ENCODE results near the gene ARHGEF37.
"Not testable (repeated sequence)": the region's sequence is repeated elsewhere in the genome, so short reads cannot be mapped to it uniquely, and the experiment has no call there.

ARHGEF37 gene

GRCh38 chr5:149646564-149646963 lies 65.3 kb downstream of the ARHGEF37 start:
- DNase-seq (ENCODE audit: low read depth in 3 of 3), result no peak

- DNase-seq (ENCODE audit: low read depth in 3 of 3), result no peak
These were observed 66.0 kb downstream of the ARHGEF37 start for GRCh38 chr5:149647334-149647733.

DNA sequence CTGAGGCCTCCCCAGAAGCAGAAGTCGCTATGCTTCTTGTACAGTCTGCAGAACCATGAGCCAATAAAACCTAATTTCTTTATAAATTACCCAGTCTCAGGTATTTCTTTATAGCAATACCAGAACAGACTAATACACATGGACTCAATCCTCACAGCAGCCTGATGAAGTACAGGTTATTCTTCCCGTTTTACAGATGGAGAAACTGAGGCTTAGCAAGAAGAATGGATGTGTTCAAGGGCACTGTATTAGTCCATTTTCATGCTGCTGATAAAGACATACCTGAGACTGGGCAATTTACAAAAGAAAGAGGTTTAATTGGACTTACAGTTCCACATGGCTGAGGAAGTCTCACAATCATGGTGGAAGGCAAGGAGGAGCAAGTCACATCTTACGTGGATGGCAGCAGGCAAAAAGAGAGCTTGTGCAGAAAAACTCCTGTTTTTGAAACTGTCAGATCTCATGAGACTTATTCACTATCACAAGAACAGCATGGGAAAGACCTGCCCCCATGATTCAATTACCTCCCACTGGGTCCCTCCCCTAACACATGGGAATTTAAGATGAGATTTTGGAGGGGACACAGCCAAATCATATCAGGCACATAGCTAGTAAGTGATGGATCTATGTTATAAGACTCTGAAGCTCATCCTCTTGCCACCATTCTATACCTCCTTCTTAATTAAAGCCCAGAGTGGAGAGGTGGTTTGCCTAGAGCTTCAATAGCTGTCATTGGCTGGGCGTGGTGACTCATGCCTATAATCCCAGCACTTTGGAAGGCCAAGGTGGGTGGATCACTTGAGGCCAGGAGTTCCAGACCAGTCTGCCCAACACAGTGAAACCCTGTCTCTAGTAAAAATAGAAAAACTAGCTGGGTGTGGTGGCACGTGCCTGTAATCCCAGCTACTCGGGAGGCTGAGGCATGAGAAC lies 67.4 kb downstream of the ARHGEF37 start:
- not testable (repeated sequence) for DNase-seq (ENCODE audit: low read depth in 3 of 3)

GRCh38 chr5:149649730-149650129 lies 68.4 kb downstream of the ARHGEF37 start:
- not testable (repeated sequence) for DNase-seq (ENCODE audit: low read depth in 3 of 3)

DNA sequence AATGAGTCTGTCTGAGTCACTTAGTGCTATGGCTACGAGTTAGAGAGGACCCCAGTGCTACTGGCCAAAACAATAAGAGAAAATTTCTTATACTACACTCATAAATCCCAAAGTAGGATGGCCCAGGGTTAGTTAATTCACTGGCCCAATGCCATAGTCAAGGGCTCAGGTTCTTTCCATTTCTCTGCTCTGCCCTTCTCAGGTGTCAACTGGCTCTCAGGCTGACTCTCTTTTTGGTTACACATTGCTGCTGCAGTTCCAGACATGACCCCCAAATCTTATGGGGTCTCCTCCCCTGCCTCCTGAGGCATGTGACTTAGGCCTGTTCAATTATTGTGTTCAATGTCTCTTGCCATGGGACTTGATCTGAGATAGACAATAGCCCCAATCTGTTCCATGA lies 70.4 kb downstream of the ARHGEF37 start:
- no peak for DNase-seq (ENCODE audit: low read depth in 3 of 3)

DNA sequence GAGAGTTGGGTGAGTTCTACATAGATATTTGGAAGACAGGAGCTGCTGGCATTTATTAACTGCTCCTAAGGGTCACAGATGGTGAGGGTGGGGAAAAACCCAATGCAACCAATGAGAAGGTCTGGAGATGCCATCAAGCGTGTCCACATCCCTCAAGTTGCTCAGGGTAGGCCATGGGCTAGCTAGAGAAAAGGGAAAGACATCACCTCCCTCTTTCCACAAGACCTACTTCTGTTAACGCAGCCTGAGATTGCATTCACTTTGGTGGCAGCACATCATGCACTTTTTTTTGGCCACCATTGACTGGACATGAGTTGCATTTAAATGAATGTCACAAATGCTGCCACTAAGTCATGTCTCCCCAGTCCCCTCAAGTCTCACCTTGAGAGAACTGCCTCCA lies 71.4 kb downstream of the ARHGEF37 start:
- DNase-seq (ENCODE audit: low read depth in 3 of 3), result no peak

DNA sequence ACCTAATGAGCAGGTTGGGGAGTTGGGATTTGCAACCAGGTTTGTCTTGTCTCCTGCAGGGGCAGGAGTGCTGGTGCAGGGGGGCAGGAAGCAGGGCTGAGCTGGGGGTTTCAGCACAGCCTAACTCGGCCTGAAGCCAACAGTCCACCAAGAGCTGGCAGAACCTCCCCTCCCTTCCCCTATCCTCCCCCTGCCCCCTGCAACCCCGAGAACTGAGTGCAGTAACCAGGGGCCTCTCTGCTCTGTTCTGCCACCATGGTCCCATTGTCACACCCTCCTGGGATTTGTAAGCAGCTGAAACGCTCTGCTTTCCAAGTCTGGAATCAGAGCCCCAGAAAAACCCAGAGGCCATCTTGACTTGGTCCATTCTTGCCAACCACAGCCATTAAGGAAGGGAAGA lies 72.9 kb downstream of the ARHGEF37 start:
- no peak for DNase-seq (ENCODE audit: low read depth in 3 of 3)

- DNase-seq (ENCODE audit: low read depth in 3 of 3), result no peak
These were observed 73.7 kb downstream of the ARHGEF37 start for GRCh38 chr5:149654883-149655505.

GRCh38 chr5:149656576-149657182 lies 75.4 kb downstream of the ARHGEF37 start:
- no peak for DNase-seq (ENCODE audit: low read depth in 3 of 3)

- no peak for DNase-seq (ENCODE audit: low read depth in 3 of 3)
These were observed 76.0 kb downstream of the ARHGEF37 start for GRCh38 chr5:149657324-149657723.

GRCh38 chr5:149658299-149658698 lies 77.0 kb downstream of the ARHGEF37 start:
- DNase-seq (ENCODE audit: low read depth in 3 of 3), result no peak

DNA sequence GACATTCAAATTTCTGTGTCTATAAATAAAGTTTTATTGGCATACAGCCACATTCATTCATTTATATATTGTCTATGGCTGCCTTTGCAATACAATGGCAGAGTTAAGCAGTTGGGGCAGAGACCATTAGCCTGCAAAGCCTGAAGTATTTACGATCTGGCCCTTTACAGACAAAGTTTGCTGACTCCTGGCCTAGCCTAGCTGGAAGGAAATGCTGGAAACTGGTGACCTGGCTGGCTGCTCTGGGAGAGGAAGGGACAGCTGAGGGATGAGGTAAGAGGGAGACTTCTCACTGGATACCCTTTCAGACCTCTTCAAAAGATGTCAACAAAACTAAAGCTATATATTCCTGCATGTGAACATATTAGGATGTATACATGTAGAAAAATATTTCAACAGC lies 82.8 kb downstream of the ARHGEF37 start:
- DNase-seq (ENCODE audit: low read depth in 3 of 3), result no peak

- no peak for DNase-seq (ENCODE audit: low read depth in 3 of 3)
These were observed 83.5 kb downstream of the ARHGEF37 start for GRCh38 chr5:149664666-149665415.

GRCh38 chr5:149665416-149666175 lies 84.3 kb downstream of the ARHGEF37 start:
- DNase-seq (ENCODE audit: low read depth in 3 of 3), result no peak

- DNase-seq (ENCODE audit: low read depth in 3 of 3), result no peak
These were observed 85.0 kb downstream of the ARHGEF37 start for GRCh38 chr5:149666212-149666852.

- DNase-seq (ENCODE audit: low read depth in 3 of 3), result no peak
These were observed 86.0 kb downstream of the ARHGEF37 start for GRCh38 chr5:149667084-149667828.

DNA sequence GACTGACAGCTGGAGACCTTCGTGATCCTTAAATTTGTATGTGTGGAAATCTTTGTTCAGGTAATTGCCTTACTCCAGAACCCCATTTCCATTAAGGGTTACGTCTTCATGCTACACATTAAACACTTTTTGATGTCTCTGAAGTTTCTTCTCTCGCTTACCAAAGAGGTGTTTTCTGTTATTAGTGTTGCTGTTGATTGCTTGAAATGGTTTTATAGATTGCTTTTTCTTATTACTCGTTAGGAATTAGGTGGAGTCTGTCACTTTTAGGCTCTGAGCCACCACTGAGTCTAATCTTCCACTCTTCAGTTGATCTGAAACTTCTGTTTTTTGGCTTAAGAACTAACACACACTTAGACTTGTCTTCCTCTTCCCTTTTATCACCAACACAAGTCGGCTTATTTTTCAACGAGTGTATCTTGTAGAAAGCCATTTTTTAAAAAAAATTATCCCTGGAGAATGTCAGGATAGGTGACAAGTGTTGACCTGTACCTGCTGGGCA lies 86.6 kb downstream of the ARHGEF37 start:
- DNase-seq (ENCODE audit: low read depth in 3 of 3), result no peak

GRCh38 chr5:149669273-149669672 lies 88.0 kb downstream of the ARHGEF37 start:
- not testable (repeated sequence) for DNase-seq (ENCODE audit: low read depth in 3 of 3)

GRCh38 chr5:149671544-149671943 lies 90.2 kb downstream of the ARHGEF37 start:
- no peak for DNase-seq (ENCODE audit: low read depth in 3 of 3)
